NCI-H748 (cell line): Measurements from ENCODE around the gene GNB1L.
A peak's percentile ranks its signal among the peaks of the same experiment; 100 is the strongest.

Experiments
- DNase-seq: peaks from one replicate; lab custom pipeline; 2025; ENCODE audit not compliant: unreplicated experiment; lab: John Stamatoyannopoulos, UW

GNB1L gene

DNA sequence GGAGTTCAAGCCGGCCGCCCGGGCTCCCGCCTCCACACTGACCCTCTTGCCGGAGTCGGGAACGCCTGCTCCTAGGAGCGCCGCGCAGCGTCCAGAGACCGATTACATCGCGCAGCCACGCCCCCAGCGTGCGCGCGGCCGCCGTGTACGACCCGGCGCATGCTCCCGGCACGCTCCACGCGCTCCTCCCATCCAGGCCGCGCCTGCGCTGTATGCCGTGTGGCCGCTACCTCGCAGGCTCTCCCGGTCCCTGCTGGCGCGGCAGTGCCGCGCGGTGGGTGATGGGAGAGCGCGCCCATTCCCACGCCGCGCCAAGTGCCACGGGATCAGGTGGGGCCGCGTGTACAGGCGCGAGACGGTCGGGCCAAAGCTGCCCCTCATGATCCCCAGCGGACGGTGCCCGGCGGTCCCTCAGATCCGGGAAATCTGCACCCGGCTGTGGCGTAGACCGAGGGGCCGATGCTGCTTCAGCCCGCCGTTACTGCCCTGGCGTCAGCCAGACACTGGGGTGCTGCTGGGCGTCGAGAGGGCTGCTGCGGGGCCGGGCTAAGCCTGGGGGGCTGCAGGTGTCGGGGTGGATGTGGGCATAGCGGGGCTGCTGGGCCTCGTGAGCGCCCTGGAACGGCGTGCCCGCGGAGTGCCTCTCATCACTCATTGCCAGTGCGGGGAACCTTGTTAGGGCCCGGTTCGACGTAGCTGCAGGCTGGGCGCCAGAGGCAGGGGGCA lies at the start of gene GNB1L, which contains the start of gene RTL10:
Gene GNB1L (minus strand): TSS at position 97 of the 726 bp plus-strand sequence. CDS start 33,519 bp downstream, outside the sequence.
Gene RTL10 (minus strand): TSS at position 97 of the 726 bp plus-strand sequence. CDS start 2,613 bp downstream, outside the sequence.
- peak; percentile 96 for DNase-seq

GRCh38 chr22:19904174-19904856 lies 49.6 kb upstream of the GNB1L start:
- DNase-seq: no peak

DNA sequence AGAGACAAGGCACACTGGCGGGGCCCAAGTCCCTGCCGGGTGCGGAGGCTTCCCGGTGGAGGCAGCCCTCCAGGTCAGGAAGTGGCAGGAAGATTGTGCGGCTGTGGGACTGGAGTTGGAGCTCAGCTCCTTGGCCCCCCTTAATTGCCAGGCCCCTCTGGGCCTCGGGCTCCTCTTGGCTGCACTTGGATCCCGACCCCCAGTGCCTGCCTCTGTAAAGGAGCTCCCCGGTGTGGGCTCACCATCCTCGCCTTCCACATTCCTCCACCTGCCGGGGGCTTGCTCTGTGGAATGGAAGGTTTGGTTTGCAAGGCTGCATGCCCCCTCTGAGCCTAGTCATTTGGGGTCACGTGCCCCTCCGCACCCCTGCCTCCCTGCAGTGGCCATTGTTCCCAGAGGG lies 48.8 kb upstream of the GNB1L start:
- DNase-seq: no peak

GRCh38 chr22:19903031-19903430 lies 48.4 kb upstream of the GNB1L start:
- no peak for DNase-seq

DNA sequence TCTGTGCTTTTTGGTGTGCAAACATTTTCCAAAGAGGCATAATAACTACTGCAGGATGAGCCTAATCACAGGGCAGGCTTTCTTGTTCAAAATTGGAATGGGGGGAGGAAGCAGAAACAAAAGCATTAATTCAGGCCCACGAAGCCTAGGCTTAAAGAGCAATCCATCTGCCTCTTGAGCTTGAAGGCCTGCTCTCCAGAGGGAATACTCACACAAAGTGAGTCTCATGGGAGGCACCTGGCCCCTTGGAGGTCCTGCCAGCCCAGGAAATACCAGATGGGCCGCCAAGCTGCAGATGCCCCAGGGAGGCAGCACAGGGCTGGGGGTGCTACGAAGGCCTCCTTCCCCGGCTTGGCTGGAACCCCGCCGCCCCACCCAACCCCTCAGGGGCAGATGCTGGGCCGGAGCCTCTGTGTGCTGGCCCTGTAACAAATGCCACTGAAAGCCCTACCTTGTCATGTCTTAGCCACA lies 47.6 kb upstream of the GNB1L start:
- peak; percentile 18 for DNase-seq

DNA sequence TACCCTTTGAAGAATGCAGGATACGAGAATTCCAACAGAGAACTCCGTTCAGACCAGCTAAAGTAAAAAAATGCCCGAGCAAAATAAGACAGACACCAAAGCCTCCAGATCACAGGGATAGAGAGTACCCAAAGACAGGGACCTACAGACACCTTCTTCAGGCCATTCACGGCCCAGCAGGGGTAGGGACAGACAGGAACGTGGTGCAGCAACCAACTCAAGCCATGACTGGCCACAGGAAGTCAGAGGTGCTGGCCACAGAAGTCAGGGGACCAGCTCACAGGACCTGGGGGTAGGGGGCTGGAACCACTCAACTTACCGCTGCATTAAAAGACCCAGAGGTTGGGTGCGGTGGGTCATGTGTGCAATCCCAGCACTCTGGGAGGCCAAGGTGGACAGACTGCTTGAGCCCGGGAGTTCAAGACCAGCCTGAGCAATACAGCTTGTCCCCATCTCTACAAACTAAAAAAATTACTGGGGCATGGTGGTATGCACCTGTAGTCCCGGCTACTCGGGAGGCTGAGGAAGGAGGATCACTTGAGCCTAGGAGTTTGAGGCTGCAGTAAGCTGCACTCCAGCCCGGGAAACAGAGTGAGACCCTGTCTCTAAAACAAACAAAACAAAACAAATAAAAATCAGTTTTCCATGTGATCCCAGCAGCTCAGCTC lies 47.0 kb upstream of the GNB1L start:
- DNase-seq: no peak

DNA sequence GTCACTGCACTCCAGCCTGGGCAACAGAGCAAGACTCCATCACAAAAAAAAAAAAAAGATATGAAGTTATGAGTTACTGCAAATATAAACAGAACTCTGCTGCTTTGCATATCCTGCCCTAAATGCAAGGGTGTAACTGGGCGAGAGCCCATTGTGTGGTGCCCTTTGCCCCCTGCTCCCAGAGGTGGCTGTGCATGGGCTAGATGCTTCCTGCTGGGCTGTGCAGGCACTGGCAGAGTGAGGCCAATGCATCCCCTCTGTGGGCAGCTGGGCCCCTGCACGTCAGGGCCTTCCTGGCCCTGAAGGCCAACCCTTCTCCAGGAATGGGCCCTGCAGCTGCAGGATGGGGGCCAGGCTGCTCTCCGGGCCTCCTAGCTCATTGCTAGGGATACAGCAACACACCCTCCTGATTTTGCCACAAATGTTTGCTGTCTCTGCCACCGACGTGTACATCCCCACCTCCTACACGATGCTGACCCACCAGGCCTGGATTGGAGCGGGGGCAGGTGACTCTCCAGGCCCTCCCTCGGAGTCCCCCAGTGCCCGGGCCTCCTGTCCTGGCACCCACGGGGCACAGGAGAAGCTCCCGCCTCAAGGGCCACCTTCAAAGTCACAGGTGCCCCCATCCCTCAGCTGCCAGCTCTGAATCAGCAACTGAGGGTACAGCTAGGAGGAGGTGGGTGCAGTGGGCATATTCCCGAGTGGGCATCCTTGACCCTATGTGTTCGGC lies 46.2 kb upstream of the GNB1L start:
- no peak for DNase-seq

- no peak for DNase-seq
Observed at GRCh38 chr22:19898831-19899567, 44.3 kb upstream of the GNB1L start.

DNA sequence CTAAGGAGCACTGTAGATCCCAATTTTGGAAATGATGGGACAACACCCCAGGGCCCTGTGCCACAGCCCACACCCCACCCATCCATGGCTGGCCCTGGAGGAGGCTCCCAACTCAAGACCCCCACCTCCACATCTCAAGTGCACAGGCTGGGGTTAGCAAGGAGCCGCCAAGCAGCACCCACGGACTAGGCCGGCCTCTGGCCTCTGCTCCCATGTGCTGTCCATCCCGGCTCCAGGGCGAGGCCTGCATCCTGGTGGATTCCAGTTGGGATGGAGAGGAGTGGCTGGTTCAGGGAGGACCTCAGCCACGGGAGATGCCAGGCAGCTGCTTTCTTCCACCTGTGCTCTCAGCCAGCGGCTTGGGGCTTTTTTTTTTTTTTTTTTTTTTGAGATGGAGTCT lies 43.5 kb upstream of the GNB1L start:
- no peak for DNase-seq

- no peak for DNase-seq
Observed at GRCh38 chr22:19897726-19898125, 43.1 kb upstream of the GNB1L start.

DNA sequence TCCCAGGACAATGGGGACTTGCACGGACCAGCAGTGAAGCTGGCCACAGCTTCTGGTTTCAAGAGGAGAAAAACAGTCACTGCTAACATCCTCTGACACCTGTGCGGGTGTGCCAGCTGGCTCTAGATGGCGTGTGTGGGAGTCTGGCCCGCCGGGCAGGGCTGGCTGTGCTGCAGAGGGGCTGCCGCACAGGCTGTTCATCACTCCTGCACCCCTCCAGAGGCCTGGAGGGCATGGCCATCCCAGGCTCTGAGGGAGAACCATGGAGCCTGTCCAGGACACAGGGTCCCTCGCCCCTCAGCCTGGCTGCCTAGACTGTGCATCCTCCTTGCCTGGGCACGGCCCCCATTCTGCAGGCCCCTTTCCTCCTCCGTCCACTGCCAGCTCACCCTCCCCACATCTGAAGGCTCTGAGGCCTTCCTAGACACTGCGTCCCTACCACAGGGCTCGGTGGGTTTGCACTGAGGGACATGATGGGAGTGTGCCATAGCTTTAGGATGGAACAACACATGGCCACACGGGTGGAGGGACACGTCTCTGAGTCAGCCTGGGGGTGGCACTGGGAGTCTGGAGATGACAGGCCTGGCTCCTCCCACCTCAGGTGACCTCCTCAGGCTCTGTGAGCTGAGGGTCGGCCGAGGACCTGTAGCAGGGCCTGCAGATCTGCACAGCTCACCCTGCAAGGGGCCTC lies 42.1 kb upstream of the GNB1L start:
- DNase-seq: no peak

GRCh38 chr22:19895160-19895849 lies 40.6 kb upstream of the GNB1L start:
- no peak for DNase-seq

GRCh38 chr22:19893363-19893762 lies 38.7 kb upstream of the GNB1L start:
- no peak for DNase-seq

DNA sequence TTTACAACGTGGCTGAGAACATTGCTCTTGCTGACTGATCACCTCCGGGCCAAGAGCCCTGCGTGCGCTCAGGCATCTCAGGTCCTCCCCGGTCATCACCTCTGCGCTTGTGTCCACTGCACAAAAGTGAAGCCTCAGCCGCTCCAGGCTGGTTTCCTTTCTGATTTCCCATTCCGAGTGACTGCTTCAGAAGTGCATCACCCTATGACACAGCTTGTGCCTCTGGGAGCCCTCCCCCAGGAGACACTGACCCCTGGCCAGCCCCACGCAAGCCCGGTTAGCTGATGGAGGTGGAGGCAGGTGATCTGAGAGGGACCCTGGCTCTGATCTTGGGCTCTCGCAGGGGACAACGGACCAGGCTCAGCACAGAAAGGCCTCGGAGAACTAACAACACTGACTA lies 38.3 kb upstream of the GNB1L start:
- DNase-seq: no peak

DNA sequence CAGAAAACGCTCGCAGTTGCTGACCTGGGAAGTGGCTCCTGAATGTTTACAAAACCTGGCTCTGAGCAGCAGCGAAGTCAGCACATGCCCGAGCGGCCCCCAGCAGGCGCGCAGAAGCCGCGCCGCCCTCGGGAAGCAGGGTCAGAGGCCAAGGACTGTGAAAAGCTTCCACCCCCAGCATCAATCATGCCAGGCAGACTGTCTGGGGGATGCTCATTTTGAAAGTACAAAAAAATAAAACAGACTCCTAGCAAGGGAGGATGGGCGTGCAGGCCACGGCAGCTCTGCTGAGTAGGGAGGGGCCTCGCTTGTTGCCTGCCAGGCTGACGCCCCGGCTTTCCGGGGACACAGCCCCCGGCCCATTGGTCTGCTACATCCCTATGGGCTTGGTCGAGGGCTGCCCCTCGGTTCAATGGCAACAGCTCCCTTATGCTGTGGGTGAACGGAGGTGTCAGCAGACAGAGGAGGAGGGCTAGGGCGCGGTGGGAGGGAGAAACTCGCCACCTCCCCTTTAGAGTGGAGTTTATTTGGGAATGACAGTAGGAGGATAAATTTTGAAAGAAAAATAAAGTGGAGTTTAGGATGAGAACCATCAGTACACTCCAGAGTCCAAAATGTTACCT lies 37.7 kb upstream of the GNB1L start:
- DNase-seq: peak; percentile 80

DNA sequence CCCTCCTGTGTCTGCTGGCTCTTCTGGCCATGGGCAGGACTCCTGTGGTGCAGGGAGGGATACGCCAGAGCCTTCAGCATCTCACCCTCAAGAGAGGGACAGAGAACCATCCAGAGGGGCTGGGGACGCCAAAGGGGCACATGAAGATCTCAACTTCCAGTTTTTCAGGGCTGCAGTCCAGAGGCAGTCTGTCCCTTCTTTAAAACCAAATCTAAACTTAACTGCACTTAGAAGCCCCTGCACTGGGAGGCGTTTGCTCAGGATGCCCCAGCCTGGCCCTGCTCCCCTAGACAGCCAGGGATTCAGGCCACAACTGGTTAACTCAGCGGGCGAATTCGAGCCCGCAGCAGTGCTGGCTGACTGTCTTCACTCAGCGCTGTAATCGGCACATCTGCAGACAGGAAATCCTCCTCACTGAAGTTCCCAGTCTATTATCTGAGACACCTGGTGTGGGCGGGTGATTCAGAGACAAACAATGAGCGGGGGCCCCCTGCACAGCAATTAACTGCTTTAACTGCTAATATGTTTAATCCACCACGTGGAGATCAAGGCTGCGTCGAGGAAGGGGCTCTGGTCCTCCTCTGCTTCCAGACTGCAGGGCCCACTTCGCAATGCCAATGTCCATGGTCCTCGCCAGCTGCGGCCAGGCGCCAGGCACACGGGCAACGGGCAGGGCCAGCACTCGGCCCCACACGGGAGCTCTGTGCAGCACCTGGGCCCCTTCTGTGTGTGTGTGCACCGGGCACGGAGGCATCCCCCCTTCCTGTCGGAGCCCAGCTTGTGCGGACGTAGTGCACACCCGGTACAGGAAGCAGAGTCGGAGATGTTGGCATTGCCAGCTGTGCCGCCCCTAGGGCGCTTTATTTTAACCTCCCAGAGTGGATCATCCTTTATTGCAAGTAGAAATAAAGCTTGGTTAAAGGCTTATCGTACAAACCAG lies 36.9 kb upstream of the GNB1L start:
- DNase-seq: peak; percentile 95

DNA sequence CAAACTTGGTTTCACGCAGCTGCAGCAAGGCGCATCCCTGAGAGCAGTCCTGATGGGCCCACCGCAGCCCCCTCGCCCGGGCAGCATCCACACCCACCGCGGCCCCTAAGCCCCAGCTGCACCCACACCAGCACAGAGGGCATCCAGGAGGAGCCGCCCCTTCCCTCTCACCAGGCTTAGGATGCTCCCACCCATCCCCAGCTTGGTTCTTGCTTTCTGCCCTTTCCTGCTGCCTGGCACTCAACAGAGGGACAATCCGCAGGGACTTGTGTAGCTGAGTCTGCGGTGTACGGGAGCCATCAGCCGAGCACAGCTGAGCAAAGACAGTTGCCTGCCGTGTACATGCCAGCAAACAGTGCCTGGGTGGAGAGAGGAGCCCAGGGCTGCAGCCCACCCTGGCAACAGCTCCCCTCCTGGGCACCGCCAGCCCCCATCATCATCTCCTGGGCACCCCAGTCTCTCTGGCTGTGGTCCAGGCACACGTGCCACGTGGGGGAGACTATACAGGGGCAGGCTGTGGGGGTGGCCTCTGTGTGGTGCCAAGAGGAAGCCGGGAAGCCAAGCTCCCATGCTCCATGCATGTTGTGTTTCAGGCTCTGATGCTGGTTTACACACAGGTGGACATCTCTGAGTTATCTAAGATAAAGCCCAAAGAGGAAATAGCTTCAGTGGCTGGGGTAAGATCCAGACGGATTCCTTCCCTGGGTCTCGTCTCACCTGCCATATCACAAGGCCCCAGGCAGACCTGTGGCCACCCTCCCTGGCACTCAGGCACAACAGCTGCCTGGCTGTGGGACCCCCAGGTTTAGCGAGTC lies 36.0 kb upstream of the GNB1L start:
- DNase-seq: peak; percentile 14
